ENCODE results near the gene THRAP3. TPM values are rescaled to one million over a fixed set of nuclear protein-coding genes. Genes with fewer than 3 reads are reported as not detected.

The THRAP3 gene
- total and polyA plus RNA-seq, 12 donors = 22.8 to 109 (median 98.9) TPM

DNA sequence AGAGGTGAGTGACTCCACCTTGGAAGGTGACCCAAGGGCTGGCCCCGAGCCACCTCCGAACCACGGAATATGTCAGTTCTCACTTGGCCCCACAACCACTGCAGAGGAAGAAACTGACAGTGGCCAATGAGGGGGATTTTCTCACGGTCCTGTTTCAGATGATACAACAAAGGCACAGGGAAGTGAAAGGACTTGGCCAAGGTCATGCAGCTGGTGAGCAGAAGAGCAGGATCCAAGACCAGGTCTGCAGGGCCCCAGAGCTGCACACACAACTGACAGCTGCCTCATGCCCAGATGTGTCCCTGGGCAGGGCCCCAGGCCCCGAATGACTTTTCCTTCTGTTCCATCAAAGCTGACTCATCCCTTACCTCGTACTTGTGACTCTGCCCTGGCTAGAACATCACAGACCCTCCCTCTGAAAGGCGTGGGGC, 125.0 kb downstream of the THRAP3 start:
- Histone ChIP-seq H3K36me3 (peaks cover 0 to 89% (median 45%) of the 10 kb centered on the region in 9 donors), H3K4me1 (peaks cover 17 to 50% (median 39%) of the 10 kb centered on the region in 9 donors), H3K9me3 (no peaks in the 10 kb centered on the region), H3K27me3 (no peaks in the 10 kb centered on the region), H3K4me3 (no peak overlapping the region), H3K27ac (peak overlapping the region in 9 of 10 donors; percentile 19 to 84 (median 79))
- ATAC-seq (peak in 1 of 8 donors; percentile 10), DNase-seq (no peak)
- TF ChIP-seq, protein P1, sequence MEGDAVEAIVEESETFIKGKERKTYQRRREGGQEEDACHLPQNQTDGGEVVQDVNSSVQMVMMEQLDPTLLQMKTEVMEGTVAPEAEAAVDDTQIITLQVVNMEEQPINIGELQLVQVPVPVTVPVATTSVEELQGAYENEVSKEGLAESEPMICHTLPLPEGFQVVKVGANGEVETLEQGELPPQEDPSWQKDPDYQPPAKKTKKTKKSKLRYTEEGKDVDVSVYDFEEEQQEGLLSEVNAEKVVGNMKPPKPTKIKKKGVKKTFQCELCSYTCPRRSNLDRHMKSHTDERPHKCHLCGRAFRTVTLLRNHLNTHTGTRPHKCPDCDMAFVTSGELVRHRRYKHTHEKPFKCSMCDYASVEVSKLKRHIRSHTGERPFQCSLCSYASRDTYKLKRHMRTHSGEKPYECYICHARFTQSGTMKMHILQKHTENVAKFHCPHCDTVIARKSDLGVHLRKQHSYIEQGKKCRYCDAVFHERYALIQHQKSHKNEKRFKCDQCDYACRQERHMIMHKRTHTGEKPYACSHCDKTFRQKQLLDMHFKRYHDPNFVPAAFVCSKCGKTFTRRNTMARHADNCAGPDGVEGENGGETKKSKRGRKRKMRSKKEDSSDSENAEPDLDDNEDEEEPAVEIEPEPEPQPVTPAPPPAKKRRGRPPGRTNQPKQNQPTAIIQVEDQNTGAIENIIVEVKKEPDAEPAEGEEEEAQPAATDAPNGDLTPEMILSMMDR (IDR thresholded peaks at IDR 0.05) = no peak
- 60 to 66% methylated on average over 7 of the region's 7 CpGs for WGBS, 2 donors
- intact Hi-C loops (cut with DNase I) = loop anchor here in 2 of 10 donors (5.0 kb wide), 2 partner anchors 58 to 68 kb away; no protein-coding TSS in a partner anchor

DNA sequence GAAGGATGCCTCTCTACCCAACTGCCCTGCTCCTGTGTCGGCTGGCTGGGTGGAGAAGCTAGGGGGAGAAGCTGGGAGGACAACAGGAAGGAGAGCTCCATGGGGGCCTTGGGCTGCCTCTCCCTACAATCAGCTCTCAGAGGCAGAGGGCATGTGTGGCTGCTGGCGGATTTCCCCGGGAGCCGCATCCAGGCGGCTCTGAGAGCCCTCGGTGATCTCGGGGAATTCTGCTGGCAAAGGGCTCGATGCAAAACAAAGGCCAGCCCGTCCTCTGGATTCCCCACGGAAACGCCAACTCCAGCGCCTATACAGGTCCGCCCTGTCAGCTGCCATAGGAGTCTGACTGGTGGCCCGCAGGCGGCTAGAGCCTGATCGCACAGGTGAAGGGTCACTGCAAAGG, 125.6 kb downstream of the THRAP3 start:
- Histone ChIP-seq H3K27ac (peak overlapping the region in 9 of 10 donors; percentile 19 to 84 (median 79)), H3K4me1 (peaks cover 17 to 50% (median 39%) of the 10 kb centered on the region in 9 donors), H3K4me3 (no peak overlapping the region), H3K9me3 (no peaks in the 10 kb centered on the region), H3K36me3 (peaks cover 0 to 89% (median 51%) of the 10 kb centered on the region in 9 donors), H3K27me3 (no peaks in the 10 kb centered on the region)
- 62 to 64% methylated on average over 16 of the region's 16 CpGs for WGBS, 2 donors
- ATAC-seq = peak; percentile 32 to 68 (median 43)
- no peak for DNase-seq
- TF ChIP-seq, protein P1 (IDR thresholded peaks at IDR 0.05) = no peak
- intact Hi-C loops (cut with DNase I) = loop anchor here in 3 of 10 donors (1.0 to 5.0 kb wide), 3 partner anchors 48 to 67 kb away; no protein-coding TSS in a partner anchor

DNA sequence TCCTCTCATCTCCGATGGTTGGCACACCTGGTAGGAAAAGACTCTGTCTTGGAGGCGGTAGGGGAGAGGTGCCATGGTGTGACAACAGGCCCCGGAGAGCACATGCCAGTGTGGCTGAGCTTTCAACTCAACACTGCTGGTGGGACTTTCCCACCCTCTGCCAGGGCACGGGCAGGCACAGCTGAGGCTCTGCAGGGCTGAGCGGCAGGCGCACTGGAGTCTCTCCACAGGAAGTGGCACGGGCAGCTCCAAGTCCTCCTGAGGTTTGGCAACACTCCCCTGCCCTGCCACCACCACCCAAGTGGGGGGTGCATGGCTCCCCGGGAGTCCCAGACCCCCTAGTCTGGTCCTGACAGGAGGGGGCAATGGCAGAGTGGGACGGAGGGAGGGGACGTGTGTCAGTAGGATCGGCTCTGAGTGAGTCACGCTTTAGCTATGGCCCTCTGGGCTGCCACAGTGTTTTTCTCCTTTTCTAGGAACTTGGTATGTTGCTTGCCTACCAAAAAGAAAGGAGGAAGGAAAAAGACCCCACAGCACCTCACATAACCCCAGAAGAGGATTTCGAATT, 126.5 kb downstream of the THRAP3 start:
- intact Hi-C loops (cut with DNase I) = loop anchor here in 1 of 10 donors (1.0 kb wide), 1 partner anchor 48 kb away; no protein-coding TSS in a partner anchor
- Histone ChIP-seq H3K9me3 (no peaks in the 10 kb centered on the region), H3K4me3 (no peak overlapping the region), H3K27me3 (no peaks in the 10 kb centered on the region), H3K4me1 (peaks cover 17 to 50% (median 39%) of the 10 kb centered on the region in 9 donors), H3K36me3 (peaks cover 0 to 89% (median 49%) of the 10 kb centered on the region in 9 donors), H3K27ac (peak overlapping the region in 7 of 10 donors; percentile 58 to 84 (median 79))
- 49 to 62% methylated on average over 13 of the region's 13 CpGs for WGBS, 2 donors
- DNase-seq (no peak), ATAC-seq (peak; percentile 41 to 62 (median 56))
- TF ChIP-seq, protein P1 (IDR thresholded peaks at IDR 0.05) = no peak

DNA sequence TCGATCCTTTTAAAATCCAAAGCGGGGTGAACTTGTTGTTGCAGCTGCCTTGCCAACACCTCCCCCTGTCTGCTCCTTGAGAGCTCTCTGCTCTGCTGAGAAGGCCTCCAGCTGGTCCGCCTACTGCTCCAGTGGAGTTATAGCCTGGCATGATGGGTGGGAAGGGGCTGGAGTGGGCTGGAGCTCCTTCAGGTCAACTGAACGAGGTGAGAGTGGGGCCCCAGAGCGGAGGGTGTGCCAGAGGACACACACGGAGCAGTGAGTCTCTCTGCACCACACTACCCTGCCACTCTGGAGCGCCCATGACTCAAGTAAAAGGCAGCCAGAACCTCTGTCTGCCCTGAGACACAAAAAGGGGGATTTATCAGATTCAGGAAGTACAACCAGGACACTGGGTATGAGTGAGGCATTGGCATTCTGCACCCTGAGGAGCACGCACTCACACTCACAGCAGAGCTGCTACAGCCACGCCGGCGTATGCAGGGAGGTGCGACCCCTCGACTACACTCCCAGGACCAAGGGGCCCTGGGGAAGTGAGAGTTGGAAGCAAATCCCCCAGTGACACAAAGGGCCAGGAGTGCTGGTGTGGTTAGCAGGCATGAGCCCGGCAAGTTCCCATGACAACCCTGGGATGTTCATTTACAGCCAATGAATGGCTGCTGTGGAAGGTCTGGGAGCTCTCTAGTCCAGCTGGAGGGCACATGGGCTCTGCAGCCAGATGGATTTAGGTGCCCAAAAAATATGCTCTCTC, 127.2 kb downstream of the THRAP3 start:
- no peaks in the 10 kb centered on the region for H3K27me3 ChIP-seq
- peaks cover 17 to 50% (median 39%) of the 10 kb centered on the region in 9 donors for H3K4me1 ChIP-seq
- H3K36me3 ChIP-seq = peaks cover 0 to 88% (median 45%) of the 10 kb centered on the region in 9 donors
- DNase-seq (no peak), ATAC-seq (peak in 5 of 8 donors; percentile 5 to 25 (median 20))
- H3K27ac ChIP-seq = peak overlapping the region in 8 of 10 donors; percentile 18 to 84 (median 76)
- no peaks in the 10 kb centered on the region for H3K9me3 ChIP-seq
- WGBS, 2 donors = 73 to 76% methylated on average over 14 of the region's 14 CpGs
- intact Hi-C loops (cut with DNase I) = no loop called here
- H3K4me3 ChIP-seq = no peak overlapping the region
- TF ChIP-seq, protein P1 (IDR thresholded peaks at IDR 0.05) = peak in 2 of 9 donors; percentile 5 to 9
